ENCODE data around the gene MINDY1.

The MINDY1 gene

DNA sequence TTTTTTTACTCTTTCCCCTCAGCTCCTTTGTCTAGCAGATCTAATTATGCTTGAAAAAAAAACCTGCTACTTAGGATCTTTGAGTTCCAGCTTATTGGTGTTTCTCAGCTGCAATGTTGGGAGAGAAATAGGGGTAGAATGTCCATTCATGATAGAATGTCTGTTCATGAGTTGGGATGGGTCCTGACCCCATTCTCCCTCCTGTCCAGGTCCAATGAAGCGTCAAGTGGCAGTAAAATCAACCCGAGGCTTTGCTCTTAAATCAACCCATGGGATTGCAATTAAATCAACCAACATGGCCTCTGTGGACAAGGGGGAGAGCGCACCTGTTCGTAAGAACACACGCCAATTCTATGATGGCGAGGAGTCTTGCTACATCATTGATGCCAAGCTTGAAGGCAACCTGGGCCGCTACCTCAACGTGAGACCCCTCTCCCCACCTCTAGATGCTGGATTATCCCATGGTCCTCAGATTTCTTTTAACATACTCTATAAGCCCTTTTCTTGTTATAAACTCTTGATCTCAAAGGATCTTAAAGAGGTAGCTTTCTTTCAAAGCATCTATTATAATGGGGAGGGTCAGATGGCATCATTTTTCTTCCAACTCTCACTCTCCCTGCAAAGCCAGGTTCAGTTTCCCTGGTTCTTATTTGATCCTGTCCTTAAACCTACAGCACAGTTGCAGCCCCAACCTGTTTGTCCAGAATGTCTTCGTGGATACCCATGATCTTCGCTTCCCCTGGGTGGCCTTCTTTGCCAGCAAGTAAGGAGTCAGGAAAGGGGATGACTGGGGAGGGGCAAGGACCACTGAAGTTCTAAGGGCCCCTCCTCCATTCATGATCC is 43.2 kb downstream of the MINDY1 start:
- DNase-seq: no peak

DNA sequence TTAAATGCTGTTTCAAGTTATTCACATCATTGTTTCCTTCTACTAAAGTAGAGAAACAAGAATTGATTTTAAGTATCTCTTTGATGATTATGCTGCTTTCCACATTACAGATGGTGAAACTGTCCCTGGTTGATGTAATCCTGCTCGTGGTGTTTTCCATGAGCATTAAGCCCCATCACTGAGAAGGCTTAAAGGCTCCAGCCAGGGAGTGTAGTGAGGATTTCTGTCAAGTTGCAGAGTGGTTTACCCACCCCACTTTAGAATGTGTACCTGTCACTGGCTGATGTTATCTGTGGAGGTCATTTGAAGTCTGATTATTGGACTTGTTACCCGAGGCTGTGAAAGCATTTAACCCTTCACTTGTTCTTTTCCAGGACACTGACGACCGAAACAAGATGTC is 44.9 kb downstream of the MINDY1 start:
- DNase-seq: no peak

DNA sequence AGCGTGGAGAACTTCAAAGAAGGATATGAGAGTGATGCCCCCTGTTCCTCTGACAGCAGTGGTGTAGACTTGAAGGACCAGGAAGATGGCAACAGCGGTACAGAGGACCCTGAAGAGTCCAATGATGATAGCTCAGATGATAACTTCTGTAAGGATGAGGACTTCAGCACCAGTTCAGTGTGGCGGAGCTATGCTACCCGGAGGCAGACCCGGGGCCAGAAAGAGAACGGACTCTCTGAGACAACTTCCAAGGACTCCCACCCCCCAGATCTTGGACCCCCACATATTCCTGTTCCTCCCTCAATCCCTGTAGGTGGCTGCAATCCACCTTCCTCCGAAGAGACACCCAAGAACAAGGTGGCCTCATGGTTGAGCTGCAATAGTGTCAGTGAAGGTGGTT is 46.1 kb downstream of the MINDY1 start:
- no peak for DNase-seq

DNA sequence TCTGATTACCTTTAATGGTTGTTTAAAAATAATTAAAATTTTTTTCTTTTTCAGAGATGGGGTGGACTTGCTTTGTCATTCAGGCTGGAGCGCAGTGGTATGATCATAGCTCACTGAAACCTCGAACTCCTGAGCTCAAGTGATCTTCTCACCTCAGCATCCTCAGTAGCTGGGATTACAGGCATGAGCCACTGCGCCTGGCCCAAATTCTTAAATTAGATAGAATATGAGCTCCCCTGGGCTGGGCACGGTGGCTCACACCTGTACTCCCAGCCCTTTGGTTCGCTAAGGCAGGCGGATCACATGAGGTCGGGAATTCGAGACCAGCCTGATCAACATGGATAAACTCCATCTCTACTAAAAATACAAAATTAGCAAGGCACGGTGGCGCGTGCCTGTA is 49.0 kb downstream of the MINDY1 start:
- no peak for DNase-seq

DNA sequence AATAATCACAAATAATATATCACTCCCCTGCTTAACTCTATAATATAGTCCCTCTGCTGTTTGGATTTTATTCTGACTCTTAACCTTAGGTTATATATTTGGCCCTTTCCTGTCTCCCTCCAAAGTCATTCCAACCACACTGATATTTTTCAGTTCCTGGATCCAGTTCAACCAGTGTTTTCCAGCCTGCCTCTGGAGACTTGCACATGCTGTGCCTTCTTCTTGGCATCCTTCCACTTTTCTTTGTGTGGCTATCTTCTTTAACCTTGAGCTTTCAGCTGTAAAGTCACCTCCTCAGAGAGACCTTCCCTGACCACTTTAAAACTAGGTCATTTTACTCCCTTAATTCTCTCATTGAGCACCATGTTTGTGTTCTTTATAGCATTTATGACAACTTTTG is 51.4 kb downstream of the MINDY1 start:
- no peak for DNase-seq

DNA sequence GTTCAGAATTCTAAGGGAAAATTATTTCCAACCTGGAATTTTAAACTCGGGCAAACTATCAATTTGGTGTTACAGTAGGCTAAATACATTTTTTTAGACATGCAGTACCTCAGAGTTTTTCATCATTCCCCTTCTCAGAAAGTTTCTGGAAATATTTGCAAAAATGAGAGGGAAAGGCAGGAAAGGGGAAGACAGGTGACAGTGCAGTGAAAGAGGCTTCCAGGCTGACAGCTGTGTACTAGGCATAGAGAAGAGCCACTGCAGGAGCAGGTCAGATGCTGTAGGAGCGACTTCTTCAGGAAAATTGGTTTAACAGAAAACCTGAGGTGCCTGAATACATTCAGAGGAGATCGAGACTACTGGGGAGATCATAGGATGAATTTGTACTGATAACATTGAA is 52.0 kb downstream of the MINDY1 start:
- no peak for DNase-seq

Data from NCI-H2081 (cell line).